Measurements from ENCODE around the gene GNA12. TPM values are rescaled to one million over a fixed set of nuclear protein-coding genes. Genes with fewer than 3 reads are reported as not detected.

GNA12 gene
- total RNA-seq, 2 donors from 2014 or later = 12.2 to 17.5 TPM

DNA sequence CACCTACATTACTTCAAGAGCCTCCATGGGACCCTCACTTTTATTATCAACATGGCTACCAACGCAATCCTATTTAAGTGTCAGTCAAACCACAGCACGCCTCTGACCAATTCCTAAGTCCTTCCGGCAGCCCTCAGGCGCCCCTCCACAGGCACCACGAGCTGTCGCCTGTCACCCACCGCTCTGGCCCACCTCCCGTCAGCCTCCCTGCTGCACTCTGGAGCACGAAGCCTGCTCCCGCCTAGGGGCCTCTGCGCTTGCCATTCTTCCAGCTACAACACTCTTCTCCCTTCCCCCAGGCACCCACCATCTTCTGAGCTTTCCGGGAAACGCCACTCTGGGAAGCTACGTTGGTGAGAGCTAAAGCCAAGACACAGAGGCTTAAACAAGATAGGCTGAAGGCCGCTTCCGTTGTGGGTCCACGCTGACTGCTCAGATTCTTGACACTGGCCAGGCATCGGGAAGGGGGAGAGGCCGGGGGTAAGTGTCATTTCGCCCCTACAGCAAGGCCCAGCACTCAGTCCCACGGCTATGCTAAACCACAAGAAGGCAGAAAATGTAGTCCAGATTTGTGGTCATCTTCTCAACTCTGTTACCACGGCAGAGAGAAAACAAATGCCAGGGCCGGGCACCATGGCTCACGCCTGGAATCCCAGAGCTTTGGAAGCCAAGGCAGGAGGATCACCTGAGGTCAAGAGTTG lies 56.7 kb downstream of the GNA12 start:
- no peak for TF ChIP-seq POLR2A (IDR thresholded peaks at IDR 0.05)
- TF ChIP-seq CTCF (IDR thresholded peaks at IDR 0.05) = no peak
- DNase-seq (no peak), ATAC-seq (no peak)
- no peaks in the 10 kb centered on the region for H3K27me3 ChIP-seq
- H3K36me3 ChIP-seq (replicated peaks in 1 of 2; ENCODE audit: insufficient read depth in 1 of 2, low read depth in 2 of 2) = peaks cover 0 to 2% of the 10 kb centered on the region in 2 donors
- 90 to 93% methylated on average over 22 to 24 of the region's 24 CpGs for WGBS, 2 donors
- H3K4me3 ChIP-seq = no peak overlapping the region
- no peaks in the 10 kb centered on the region for H3K9me3 ChIP-seq
- H3K27ac ChIP-seq = no peak overlapping the region
- intact Hi-C loops (cut with DNase I) = no loop called here
- H3K4me1 ChIP-seq = peaks cover 7% of the 10 kb centered on the region

DNA sequence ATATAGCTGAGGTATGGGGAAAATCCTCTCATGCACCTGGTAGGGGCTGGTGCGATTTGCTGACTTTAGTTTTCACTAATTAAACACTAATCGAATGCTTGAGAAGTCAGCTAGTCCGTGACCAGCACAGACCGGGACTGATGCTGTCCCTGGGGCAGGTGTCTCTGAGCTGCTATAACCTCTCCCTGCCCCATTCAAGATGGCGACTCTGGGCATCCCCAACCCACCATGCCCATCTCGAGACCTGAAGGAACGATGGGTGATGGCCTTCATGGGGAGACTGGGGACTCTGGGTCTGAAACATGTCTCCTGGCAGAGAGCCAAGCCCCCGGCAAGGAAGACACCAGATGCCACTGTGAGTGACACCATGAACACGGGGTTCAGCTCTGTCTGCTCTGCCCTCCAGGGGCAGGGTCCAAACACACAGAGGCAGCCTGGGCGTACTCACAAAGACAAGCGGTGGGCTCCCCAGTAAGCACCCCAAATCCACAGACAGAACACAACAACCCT lies 57.4 kb downstream of the GNA12 start:
- intact Hi-C loops (cut with DNase I) = no loop called here
- H3K27me3 ChIP-seq = no peaks in the 10 kb centered on the region
- H3K9me3 ChIP-seq = no peaks in the 10 kb centered on the region
- no peak for TF ChIP-seq CTCF (IDR thresholded peaks at IDR 0.05)
- TF ChIP-seq POLR2A (IDR thresholded peaks at IDR 0.05) = no peak
- H3K4me3 ChIP-seq = no peak overlapping the region
- ATAC-seq (no peak), DNase-seq (no peak)
- peaks cover 4% of the 10 kb centered on the region for H3K4me1 ChIP-seq
- no peak overlapping the region for H3K27ac ChIP-seq
- no peaks in the 10 kb centered on the region for H3K36me3 ChIP-seq (replicated peaks in 1 of 2; ENCODE audit: insufficient read depth in 1 of 2, low read depth in 2 of 2)
- WGBS, 2 donors = 96 to 99% methylated on average over 11 of the region's 11 CpGs

- H3K27ac ChIP-seq = no peak overlapping the region
- intact Hi-C loops (cut with DNase I) = no loop called here
- H3K4me1 ChIP-seq = no peaks in the 10 kb centered on the region
- DNase-seq (no peak), ATAC-seq (no peak)
- no peaks in the 10 kb centered on the region for H3K9me3 ChIP-seq
- H3K27me3 ChIP-seq = no peaks in the 10 kb centered on the region
- H3K4me3 ChIP-seq = no peak overlapping the region
- WGBS, 2 donors = 76 to 85% methylated on average over 6 of the region's 6 CpGs
- H3K36me3 ChIP-seq (replicated peaks in 1 of 2; ENCODE audit: insufficient read depth in 1 of 2, low read depth in 2 of 2) = no peaks in the 10 kb centered on the region
- TF ChIP-seq CTCF (IDR thresholded peaks at IDR 0.05) (no peak), POLR2A (IDR thresholded peaks at IDR 0.05) (no peak)
Observed at GRCh38 chr7:2785071-2785500, 59.0 kb downstream of the GNA12 start.

DNA sequence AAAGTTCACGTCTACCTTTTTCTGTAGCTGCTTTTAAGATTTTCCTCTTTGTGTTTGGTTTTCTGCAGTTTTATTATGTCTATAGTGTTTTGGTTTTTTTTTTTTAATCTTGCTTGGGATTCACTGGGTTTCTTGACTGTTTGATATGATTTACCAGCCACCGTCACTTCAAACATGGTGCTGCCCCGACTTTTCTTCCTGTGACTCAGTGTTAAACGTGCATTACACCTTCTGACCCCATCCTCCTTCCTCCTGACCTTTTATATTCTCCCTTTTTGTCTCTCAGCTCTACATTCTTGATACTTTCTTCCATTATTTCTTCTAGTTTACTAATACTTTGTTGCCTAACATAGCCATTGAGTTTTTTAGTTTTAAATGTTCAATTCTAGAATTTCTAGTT lies 61.5 kb downstream of the GNA12 start:
- intact Hi-C loops (cut with DNase I) = no loop called here
- H3K27ac ChIP-seq = no peak overlapping the region
- 96 to 97% methylated on average over 4 of the region's 4 CpGs for WGBS, 2 donors
- no peak for TF ChIP-seq CTCF (IDR thresholded peaks at IDR 0.05)
- TF ChIP-seq POLR2A (IDR thresholded peaks at IDR 0.05) = no peak
- H3K4me1 ChIP-seq = no peaks in the 10 kb centered on the region
- ATAC-seq (no peak), DNase-seq (no peak)
- no peaks in the 10 kb centered on the region for H3K27me3 ChIP-seq
- H3K36me3 ChIP-seq (replicated peaks in 1 of 2; ENCODE audit: insufficient read depth in 1 of 2, low read depth in 2 of 2) = no peaks in the 10 kb centered on the region
- H3K9me3 ChIP-seq = no peaks in the 10 kb centered on the region
- no peak overlapping the region for H3K4me3 ChIP-seq

- no peak for ATAC-seq
- 95 to 97% methylated on average over 2 of the region's 2 CpGs for WGBS, 2 donors
- Histone ChIP-seq H3K27ac (no peak overlapping the region), H3K4me3 (no peak overlapping the region), H3K27me3 (no peaks in the 10 kb centered on the region), H3K4me1 (no peaks in the 10 kb centered on the region), H3K9me3 (no peaks in the 10 kb centered on the region), H3K36me3 (replicated peaks in 1 of 2; ENCODE audit: insufficient read depth in 1 of 2, low read depth in 2 of 2) (no peaks in the 10 kb centered on the region)
- DNase-seq = no peak
- no peak for TF ChIP-seq CTCF (IDR thresholded peaks at IDR 0.05)
- TF ChIP-seq POLR2A (IDR thresholded peaks at IDR 0.05) = no peak
- intact Hi-C loops (cut with DNase I) = no loop called here
Observed at GRCh38 chr7:2782121-2782520, 62.0 kb downstream of the GNA12 start.
